GM19240 (cell line): ENCODE data around the gene SLC13A3.

ENCODE experiments used
- DNase-seq: peaks from one replicate; pipeline ENCODE4 v3.0.0; 2011; ENCODE audit warnings: low spot score; ENCODE audit not compliant: insufficient read length

SLC13A3 gene

DNA sequence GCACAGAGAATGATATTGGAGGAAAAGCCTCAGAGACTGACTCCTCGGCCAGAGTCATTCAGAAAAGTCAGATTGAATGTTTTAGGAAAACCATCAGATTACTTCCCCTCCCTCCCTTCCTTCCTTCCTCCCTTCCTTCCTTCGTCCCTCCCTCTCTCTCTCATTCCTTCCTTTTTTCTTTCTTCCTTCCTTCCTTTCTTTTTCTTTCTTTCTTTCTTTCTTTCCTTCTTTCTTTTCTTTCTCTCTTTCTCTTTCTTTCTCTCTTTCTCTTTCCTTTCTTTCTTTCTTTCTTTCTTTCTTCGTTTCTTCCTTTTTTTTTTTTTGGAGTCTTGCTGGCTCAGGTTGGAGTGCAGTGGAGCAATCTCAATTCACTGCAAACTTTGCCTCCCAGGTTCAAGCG lies 108.2 kb downstream of the SLC13A3 start:
- no peak for DNase-seq

DNA sequence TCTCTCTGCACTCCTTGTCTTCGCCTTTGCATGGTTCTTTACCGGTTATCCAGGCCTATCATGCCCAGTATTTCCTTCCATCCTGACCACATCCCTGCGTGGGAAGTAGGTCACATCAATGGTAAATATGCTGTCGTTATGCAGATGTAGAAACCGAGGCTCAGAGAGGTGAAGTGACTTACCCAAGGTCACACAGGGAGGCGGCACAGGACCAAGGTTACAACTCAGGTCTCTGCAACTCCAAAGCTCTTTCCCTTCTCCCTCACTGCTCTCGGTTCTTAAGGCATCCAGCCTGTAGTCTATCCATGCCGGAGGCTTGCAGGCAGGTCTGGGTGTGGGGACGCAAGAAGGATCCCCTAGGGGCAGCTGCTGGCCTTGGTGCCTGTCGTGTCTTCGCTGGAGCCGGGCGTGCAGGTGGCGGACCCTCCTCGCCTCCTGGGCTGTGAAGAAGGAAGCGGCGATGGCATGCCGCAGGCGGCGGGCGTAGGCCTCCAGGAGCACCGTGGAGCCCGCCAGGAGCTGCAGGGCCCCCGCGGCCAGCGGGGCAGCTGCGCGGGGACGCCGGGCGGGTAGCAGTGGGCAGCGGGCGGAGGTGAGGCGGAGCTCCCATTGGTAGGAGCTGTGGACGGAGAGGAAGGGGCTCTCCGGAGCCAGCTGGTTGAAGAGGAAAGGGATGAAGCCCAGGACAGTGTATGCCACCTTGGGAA lies 109.9 kb downstream of the SLC13A3 start:
- no peak for DNase-seq

DNA sequence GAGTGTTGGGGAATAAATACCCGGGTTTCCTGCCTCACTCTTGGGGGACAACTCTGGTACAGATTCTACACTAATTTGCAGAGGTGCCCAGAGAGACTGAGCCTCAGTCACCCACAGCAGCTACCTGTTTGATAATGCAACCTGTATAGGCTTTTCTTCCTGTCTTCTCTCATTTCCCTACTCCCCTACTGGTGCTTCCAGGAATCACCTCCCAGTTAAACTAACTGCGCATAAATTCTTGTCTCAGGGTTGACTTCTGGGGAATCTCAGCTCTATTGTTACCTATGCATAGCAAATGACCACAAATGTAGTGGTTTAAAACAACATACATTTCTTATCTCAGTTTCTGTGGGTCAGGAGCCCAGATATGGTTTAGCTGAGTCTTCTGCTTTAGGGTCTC lies 112.1 kb downstream of the SLC13A3 start:
- no peak for DNase-seq

DNA sequence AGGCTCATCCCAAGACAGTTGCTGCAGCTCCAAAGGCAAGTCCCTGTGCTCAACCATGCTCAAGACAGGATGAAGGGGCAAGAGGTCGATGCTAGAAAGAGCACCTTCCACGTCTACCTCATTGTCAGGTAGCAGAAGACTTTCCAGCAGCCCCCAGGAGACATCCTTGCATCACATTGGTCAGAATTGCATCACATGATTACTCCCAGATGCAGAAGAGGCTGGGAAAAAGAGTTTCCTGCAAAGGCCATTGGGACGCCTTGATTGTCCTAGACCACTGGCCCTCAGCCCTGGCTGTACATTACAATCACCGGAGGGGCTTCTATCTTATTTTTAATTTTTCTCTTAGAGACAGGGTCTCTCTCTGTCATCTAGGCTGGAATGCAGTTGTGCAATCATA lies 120.6 kb downstream of the SLC13A3 start:
- DNase-seq = no peak

DNA sequence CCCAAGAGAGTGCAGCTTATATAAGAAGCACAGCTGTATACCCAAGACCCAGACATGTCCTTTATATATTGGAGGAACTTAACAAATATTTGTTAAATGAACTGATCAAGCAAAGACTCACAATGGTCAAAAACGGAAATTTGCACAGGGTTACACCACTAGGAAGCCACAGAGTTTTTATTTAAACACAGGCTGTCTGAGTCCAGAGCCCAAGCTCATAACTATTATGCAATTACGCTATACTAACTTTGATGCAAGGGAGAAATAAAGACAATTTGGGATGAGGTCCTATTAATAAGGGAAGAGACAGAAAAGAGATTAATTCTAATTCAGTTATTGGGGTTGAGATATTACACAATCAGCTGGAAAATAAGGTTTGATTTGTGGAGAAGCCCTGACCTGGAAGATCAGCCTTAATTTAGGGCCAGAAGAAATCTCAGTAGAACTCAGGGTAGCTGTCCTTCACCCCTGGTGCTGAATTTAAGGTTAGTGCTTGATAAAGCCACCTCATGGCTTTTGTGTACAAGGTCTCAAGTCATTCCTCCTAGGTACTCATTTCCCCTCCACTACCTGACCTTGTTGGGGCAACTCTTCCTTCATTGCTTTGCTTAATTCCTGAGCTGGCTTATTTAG lies 127.4 kb downstream of the SLC13A3 start:
- no peak for DNase-seq

DNA sequence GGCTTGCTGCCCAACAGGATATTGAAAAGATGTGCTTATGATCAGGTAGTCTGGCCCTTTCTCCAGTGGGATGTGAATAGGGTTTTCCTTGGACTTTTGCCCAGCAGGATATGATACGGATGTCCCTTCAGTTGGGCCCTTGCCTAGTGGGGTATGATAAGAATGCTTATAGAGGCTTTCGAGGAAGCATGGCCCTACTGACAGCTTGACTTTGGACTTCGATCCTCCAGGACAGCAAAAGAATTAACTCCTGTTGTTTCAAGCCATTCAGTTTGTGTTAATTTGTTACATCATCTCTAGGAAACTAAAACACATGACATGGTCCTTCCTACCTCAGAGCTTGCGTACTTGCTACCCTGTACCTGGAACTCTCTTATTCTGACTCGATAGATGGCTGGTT lies 128.2 kb downstream of the SLC13A3 start:
- no peak for DNase-seq

DNA sequence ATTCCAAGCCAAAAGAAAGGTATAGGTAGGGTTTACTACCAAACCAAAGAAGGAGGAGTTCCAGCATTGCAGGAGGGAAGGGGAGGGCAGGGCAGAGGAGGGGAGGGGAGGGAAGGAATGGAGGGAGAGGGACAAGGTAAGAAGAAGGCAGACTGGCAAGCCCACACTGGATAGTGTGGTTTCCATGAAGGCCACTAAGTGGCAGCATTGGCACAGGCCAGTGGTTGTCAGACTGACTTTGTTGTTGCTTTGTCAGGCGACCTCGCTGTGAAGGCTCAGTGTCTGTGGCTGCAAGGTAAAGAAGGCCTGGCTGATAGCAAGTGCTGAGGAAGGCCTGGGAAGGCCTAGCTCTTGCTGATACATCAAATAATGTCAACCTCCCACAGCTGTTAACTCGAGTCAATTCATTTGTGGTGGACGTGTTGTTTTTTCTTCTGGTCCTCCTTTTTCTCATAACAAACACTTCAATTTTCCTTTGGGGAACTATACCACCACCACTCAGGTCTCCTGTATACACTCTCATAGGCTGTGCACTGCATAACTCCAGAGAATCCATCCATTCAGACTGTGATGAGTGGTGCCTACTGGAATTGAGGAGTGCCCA lies 130.2 kb downstream of the SLC13A3 start:
- peak; percentile 33 for DNase-seq

DNA sequence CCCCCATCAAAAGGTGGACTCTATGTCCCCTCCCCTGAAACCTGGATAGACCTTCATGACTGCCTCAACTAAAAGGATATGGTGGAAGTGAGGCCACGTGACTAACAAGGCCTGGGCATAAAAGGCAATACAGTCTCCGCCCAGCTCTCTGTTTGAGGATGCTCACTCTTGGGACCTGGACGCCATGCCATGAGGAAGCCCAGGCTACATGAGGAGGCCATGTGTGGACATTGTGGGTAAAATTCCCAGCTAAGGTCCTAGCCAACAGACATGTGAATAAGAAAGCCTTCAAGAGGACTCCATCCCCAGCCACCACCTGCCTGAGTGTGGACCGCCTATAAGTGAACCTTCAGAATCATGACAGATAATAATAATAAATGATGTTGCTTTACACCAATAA lies 130.7 kb downstream of the SLC13A3 start:
- DNase-seq = no peak

DNA sequence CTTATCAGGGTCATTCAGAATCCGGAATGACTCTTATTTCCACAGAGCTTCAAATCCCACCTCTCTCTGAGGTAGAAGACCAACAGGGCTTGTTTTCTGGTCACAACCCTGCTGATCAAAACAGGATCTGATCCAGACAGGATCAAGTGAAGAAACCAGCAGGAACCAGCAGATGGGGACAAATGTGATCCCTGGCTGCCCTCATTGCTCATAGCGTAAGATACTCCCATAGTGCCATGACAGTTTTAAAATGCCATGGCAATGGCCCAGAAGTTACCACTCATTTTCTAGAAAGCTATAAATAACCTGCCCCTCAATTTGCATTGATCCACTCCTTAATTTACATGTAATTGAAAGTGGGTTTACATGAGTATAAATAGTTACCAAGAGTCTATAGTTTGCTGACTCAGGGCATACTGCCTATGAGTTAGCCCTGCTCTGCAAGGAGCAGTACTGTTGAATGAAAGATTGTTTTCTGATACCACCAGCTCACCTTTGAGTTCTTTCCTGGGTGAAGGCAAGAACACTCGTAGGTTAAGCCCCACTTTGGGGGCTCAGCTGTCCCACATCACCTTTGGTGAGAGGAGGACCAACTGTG lies 131.7 kb downstream of the SLC13A3 start:
- DNase-seq = no peak

- peak; percentile 16 for DNase-seq
These were observed 138.1 kb downstream of the SLC13A3 start, which contains the start of gene ZNF334 for GRCh38 chr20:46512943-46513844. ZNF334 (minus strand) TSS chr20:46513559; CDS start chr20:46512102, 1,457 bp downstream.

- DNase-seq = no peak
These were observed 141.7 kb downstream of the SLC13A3 start for GRCh38 chr20:46509523-46509922.
